HG02759 (cell line): ENCODE measurements around the gene CCDC30.

Source experiments
- ATAC-seq: cut with Tn5 transposase; IDR thresholded peaks from one replicate; pipeline ENCODE4 v1.9.1; 2021; ENCODE audit warnings: mild to moderate bottlenecking, moderate library complexity; ENCODE audit not compliant: unreplicated experiment

Gene CCDC30

DNA sequence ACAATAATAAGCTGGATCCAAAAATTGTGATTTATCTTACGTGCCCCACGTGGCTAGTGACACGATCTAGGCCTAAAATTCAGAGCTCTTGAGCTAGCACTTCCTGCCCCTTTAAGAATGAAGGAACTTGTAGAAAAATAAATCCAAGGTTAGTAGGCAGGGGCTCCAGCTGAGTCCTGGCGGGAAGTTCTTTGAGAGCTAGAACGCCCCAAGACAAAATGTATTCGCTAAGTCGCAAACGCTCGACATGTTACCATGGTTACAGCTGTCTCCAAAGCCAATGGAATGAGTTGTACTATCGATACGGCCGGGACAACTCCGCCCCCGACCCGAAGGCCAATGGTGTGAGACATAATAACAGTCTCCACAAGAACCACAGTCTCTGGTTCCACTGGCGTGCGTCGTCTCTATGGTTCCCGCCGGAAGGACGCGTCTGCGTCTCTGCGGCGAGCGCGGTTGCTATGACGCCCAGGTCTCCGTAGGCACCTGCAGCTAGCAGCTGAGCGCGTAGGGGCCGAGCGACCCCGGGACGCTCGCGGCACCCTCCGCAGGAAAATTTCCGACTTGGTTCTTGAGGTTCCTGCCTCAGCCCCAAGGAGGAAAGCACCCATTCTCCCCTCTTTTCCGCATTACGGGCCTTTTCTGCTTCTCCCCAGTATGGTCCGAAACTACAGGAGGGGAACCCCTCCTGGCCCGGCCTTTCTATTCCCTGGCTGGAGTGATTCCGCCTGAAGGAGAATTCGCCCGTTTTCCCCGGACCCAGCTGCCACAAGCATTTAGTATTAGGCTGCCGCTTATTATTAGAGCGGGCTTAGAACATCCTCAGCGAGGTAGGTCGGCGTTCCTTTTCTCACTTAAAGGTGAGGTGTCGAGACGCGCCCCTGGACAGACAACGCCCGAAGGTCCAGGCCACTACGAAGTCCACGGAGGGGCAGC, at the start of gene CCDC30:
CCDC30 (plus strand) TSS at position 459 of the 936 bp plus-strand sequence. CDS start 17,266 bp downstream, outside the sequence.
- peak; percentile 99 for ATAC-seq

GRCh38 chr1:42414551-42415496, 48.3 kb upstream of the CCDC30 start:
- ATAC-seq: no peak

GRCh38 chr1:42417166-42417565, 45.9 kb upstream of the CCDC30 start:
- ATAC-seq: no peak

- ATAC-seq: no peak
Measured at GRCh38 chr1:42418516-42418915, 44.6 kb upstream of the CCDC30 start.

DNA sequence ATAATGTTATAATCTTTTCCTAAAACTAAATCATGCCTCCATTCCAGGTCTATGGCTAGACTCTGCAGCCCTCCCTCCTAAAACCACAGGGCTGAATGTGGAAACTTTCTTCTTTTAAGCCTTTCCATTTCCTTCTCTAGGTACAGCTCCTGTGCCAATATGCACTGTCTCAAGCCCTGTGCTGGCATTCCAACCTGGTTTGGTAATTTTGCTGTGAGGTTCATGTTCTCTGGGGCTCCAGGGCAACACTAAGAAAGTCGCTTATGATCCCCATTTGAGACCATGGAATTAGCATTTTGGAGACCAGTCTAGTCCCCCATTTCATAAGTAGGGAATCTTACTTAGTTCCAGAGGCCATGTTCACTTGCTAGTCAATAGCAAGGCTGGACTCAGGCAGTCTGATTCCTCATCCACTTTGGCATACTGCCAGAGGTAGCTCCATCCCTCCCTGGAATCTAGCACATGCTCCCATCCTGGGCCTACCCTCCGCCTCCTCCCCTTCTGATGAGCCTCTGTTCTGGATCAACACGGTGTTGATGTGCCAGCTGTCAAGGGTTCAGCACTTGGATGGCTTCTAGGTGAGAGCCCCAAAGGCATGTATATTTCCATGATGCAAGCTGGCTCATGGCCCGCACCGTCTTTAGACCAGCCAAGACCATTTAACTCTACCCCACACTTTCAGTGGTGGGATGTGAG, 43.8 kb upstream of the CCDC30 start:
- no peak for ATAC-seq

DNA sequence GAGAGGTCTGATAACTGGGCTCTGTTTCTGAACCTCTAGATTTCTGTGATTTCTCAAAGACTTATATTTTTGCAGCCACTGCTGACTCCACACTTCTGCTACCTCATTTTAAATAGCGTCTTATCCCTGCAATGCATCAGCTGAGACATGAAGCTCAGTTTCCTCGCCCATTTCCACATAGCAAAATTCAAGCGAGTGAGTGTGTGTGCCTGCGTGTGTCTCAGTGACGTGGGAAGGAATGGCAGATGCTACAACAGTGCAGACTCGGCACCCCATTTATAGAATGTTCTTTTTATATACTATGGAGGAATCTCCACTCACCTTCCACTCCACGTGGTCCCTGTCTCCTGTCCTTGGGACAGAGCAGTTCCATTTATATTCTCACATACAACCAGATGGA, 43.0 kb upstream of the CCDC30 start:
- ATAC-seq: no peak

GRCh38 chr1:42420911-42421585, 42.0 kb upstream of the CCDC30 start:
- ATAC-seq: no peak

DNA sequence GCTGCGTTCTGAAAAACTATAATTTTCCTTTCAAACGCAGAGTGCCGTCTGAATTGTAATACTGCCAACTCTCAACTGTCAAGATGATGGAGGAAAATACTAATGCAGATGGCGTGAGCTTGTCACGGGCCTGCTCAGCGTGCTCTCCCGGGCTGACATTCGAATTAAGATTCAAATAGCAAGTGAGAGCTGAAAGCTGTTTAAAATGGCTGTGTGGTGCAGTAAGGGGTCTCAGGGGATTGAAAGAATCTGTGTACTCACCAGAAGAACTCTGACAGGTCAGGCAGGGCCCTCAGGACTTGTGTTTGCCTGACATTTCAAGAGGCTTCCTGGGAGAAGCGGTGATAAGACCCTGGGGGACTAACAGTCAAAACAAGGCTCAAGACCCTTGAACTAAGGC, 40.3 kb upstream of the CCDC30 start:
- no peak for ATAC-seq

- no peak for ATAC-seq
Measured at GRCh38 chr1:42423681-42424080, 39.4 kb upstream of the CCDC30 start.

GRCh38 chr1:42424201-42424600, 38.9 kb upstream of the CCDC30 start:
- ATAC-seq: no peak

DNA sequence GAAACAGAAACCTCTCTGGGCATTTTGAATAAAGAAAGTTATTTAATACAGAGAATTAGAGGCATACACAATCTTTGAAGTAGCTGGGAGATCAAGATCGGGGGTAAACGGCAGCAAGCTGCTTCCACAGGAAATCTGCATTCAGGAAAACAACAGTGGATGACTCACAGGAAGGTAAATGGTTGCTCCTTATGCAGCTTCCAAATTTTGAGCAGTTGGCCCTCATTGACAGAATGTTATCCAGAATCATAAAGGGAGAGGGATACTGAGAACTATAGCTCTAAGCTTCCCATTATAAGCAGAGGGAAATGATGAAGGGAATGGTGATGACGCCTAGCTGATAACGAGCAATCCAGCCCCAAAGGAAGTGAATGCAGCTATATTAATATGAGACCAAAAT, 35.8 kb upstream of the CCDC30 start:
- ATAC-seq: no peak

- no peak for ATAC-seq
Measured at GRCh38 chr1:42429603-42430002, 33.5 kb upstream of the CCDC30 start.

DNA sequence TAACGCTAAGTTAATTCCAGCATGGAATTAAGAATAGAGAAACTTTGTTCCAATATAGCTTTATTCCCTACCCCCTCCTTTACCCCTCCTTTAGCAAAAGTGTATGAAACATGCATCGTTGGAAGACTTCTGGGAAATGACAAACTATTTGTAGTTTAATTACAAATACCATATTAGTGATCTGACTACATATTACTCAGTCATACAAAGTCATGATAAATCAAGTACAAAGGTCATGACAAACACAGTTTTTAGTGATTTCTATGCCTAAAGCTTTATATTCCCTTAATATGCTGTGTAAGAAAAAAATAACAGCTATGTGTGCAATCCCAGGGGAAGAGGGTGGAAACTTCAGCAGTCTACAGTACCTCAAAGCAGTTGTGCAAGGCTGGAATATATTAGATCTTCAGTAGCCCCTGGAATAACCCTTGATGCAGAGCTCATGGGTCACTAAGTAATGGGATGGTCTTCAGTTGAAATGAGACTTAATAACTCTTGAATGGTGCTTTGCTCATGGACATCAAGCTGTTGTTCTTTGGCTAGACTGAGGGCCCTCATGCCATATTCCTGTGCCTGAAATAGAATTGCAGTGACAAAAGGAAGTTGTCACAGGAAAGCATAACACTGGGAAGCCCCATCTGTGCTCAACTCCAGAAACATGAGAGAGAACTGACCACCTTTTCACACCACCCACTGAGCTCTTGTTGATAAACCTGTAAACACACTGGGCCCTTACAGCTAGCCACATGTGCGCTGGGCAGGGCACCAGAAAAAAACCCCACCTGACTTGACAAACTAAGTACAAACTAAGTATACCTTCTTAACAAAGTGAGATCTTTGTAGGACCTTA, 32.6 kb upstream of the CCDC30 start:
- ATAC-seq: no peak

GRCh38 chr1:42431514-42431913, 31.6 kb upstream of the CCDC30 start:
- ATAC-seq: no peak

DNA sequence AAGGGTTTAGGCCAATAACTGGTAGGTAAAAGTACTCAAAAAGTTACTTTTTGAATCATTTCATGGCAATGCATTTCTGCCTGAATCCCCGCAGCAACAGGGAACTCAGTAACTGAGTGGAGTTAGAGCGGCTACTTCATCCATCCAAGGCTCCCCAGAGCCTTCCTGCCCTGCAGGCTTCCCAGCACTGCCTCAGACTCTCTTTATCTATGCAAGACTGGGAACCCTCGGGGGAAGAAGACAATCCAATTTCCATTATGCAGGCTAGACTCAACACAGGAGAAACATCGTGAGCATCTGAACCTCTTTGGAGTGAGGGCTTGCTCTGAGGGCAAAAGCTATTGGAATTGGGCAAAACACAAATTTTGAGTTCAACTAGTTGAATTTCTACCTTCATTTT, 30.4 kb upstream of the CCDC30 start:
- ATAC-seq: no peak

- ATAC-seq: no peak
Measured at GRCh38 chr1:42433369-42433768, 29.7 kb upstream of the CCDC30 start.

- ATAC-seq: no peak
Measured at GRCh38 chr1:42434340-42434739, 28.7 kb upstream of the CCDC30 start.

DNA sequence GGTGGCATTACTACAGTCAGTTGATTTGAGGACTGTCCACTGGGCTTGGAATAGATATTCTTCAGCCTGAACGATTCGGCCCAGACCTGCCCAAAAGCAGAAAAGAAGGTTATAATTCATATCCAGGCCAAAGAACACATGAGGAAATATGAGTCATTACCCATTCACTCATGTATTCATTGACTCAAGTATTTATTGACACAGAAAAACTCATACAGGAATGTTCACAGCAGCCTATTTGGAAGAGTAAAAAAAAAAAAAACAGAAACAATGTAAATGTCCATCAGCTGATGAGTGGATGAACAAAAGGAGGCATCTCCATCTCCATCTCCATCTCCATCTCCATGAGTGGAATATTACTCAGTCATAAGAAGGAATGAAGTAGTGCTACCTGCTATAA, 23.1 kb upstream of the CCDC30 start:
- ATAC-seq: no peak

DNA sequence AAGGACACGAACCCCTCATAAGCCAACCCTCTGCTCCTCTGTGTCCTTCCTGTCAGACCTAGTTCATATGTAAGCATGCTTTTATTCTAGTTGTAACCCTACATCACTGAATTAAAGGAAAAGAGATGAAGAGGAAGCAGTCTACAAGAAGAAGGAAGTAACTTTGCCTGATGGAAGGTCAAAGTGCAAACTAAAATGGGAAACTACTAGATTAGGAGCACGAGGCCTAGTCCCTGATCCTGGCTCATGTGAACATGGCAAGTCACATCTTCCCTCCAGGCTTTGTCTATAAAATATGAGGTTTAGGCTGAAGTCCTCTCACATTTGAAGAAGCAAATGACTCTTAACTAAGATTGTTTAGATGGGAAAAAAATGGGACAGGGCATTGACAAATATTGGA, 20.4 kb upstream of the CCDC30 start:
- no peak for ATAC-seq

DNA sequence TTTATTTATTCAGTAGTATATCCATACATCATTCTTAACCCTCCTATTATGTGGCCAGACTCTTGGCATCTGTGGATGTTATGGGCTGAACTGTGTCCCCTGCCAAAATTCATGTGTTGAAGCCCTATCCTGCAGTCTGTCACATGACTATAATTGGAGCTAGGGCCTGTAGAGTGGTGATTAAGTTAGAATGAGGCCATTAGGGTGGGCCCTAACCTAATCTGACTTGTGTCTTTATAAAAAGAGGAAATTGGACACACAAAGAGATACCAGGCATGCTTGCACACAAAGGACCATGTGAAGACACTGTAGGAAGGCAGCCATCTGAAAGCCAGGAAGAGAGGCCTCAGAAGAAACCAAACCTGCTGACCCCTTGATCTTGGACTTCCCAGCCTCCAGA, 13.8 kb upstream of the CCDC30 start:
- ATAC-seq: no peak
